Nephron (organoid): ENCODE results near the gene PLCL2.
"Not testable (repeated sequence)": the region's sequence is repeated elsewhere in the genome, so short reads cannot be mapped to it uniquely, and the experiment has no call there.

ENCODE experiments used
- H3K27ac Mint-ChIP-seq, 3 experiments: 2 replicates each; pipeline ENCODE4 v1.8.0; 2020; ENCODE audit warnings: mixed read lengths in 3 of 3, mild to moderate bottlenecking in 2 of 3, moderate library complexity in 1 of 3
- H3K27me3 Mint-ChIP-seq: 2 replicates; pipeline ENCODE4 v1.8.0; 2021; ENCODE audit warnings: low read depth, mild to moderate bottlenecking, moderate library complexity, mixed read lengths
- H3K36me3 Mint-ChIP-seq: 2 replicates; pipeline ENCODE4 v1.8.0; 2020; ENCODE audit warnings: low read depth, mixed read lengths
- H3K4me1 Mint-ChIP-seq: 2 replicates; pipeline ENCODE4 v1.8.0; 2020; ENCODE audit warnings: mixed read lengths
- H3K4me3 Mint-ChIP-seq, 3 experiments: 2 replicates each; pipeline ENCODE4 v1.8.0; 2020; ENCODE audit warnings: mild to moderate bottlenecking in 3 of 3, mixed read lengths in 3 of 3, moderate library complexity in 2 of 3
- H3K9me3 Mint-ChIP-seq: 2 replicates; pipeline ENCODE4 v1.8.0; 2020; ENCODE audit warnings: mixed read lengths
- CTCF ChIP-seq, 3 experiments: fragments of 200-600 bp; sonication (generic); IDR thresholded peaks; one replicate each; pipeline ENCODE4 v1.5.0; 2021; ENCODE audit warnings: antibody characterized with exemption in 3 of 3; ENCODE audit not compliant: unreplicated experiment in 3 of 3

Gene PLCL2

GRCh38 chr3:16975083-16975482 is 90.3 kb downstream of the PLCL2 start:
- TF ChIP-seq CTCF (IDR thresholded peaks at IDR 0.05; ENCODE audit: unreplicated experiment in 3 of 3), result no peak
- Mint-ChIP-seq H3K27ac (no peak overlapping the region), H3K4me1 (no peaks in the 10 kb centered on the region), H3K4me3 (no peak overlapping the region), H3K9me3 (peaks cover 14% of the 10 kb centered on the region), H3K36me3 (peaks cover 14% of the 10 kb centered on the region), H3K27me3 (no peaks in the 10 kb centered on the region)

GRCh38 chr3:16978234-16978920 is 93.6 kb downstream of the PLCL2 start:
- Mint-ChIP-seq H3K4me1 (no peaks in the 10 kb centered on the region), H3K27ac (no peak overlapping the region)

DNA sequence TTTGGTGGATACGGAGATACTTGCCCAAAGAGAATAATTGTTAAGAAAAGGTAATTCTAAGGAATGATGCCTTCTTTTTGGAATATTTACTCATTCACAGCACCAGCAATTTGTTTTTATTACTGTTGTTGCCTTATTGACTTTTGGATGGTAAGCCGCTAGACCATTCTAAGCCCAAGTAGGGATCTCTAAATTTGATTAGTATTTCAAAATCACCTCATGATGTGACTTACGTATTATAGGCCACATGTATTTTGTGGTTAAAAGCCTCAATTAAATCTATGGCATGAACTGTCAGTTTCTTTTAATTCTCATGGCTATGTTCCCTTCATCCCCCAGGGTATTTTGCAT is 94.1 kb downstream of the PLCL2 start:
- TF ChIP-seq CTCF (IDR thresholded peaks at IDR 0.05; ENCODE audit: unreplicated experiment in 3 of 3), result no peak
- H3K27me3 Mint-ChIP-seq, result no peaks in the 10 kb centered on the region

More at GRCh38 chr3:16978234-16978920, 93.6 kb downstream of the PLCL2 start:
- peaks cover 31% of the 10 kb centered on the region for H3K36me3 Mint-ChIP-seq
- no peak for TF ChIP-seq CTCF (IDR thresholded peaks at IDR 0.05; ENCODE audit: unreplicated experiment in 3 of 3)
- H3K4me3 Mint-ChIP-seq, result no peak overlapping the region
- peaks cover 6% of the 10 kb centered on the region for H3K9me3 Mint-ChIP-seq
- no peaks in the 10 kb centered on the region for H3K27me3 Mint-ChIP-seq

GRCh38 chr3:16979769-16980515 is 95.2 kb downstream of the PLCL2 start:
- H3K9me3 Mint-ChIP-seq, H3K27ac Mint-ChIP-seq, H3K27me3 Mint-ChIP-seq: not testable (repeated sequence)

More for the DNA sequence above, 94.1 kb downstream of the PLCL2 start:
- peaks cover 6% of the 10 kb centered on the region for H3K9me3 Mint-ChIP-seq
- peaks cover 28% of the 10 kb centered on the region for H3K36me3 Mint-ChIP-seq
- H3K4me3 Mint-ChIP-seq, result no peak overlapping the region
- H3K27ac Mint-ChIP-seq, result no peak overlapping the region
- H3K4me1 Mint-ChIP-seq, result no peaks in the 10 kb centered on the region

GRCh38 chr3:16980526-16980925 is 95.8 kb downstream of the PLCL2 start:
- H3K9me3 Mint-ChIP-seq, H3K27me3 Mint-ChIP-seq, H3K4me1 Mint-ChIP-seq, H3K4me3 Mint-ChIP-seq, H3K27ac Mint-ChIP-seq: not testable (repeated sequence)
- peaks cover 26% of the 10 kb centered on the region for H3K36me3 Mint-ChIP-seq

More at GRCh38 chr3:16979769-16980515, 95.2 kb downstream of the PLCL2 start:
- H3K4me3 Mint-ChIP-seq, H3K4me1 Mint-ChIP-seq: not testable (repeated sequence)
- H3K36me3 Mint-ChIP-seq, result peaks cover 26% of the 10 kb centered on the region

DNA sequence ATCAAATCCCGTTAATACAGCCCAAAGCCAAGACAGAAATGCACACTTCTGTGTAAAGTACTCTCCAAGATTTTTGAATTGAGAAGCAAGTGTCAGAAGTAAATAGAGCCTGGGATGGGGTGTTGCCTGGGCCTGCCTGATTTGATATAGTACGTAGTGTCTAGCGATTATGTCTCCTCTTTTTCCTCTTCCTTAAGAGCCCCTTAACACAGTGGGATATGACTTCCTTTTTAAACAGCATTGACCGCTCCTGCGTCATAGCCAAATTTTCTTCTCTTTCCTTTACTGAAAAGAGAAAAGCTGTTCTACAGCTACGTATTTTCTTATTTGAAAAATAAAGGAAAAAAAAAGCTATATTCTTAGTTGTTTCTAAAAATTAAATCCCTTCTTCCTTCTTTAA is 97.7 kb downstream of the PLCL2 start:
- Mint-ChIP-seq H3K4me3 (no peak overlapping the region), H3K36me3 (peaks cover 26% of the 10 kb centered on the region), H3K9me3 (peaks cover 3% of the 10 kb centered on the region), H3K4me1 (no peaks in the 10 kb centered on the region), H3K27me3 (no peaks in the 10 kb centered on the region), H3K27ac (no peak overlapping the region)
- no peak for TF ChIP-seq CTCF (IDR thresholded peaks at IDR 0.05; ENCODE audit: unreplicated experiment in 3 of 3)

- no peak overlapping the region for H3K27ac Mint-ChIP-seq
- H3K4me3 Mint-ChIP-seq, result no peak overlapping the region
- H3K9me3 Mint-ChIP-seq, result peaks cover 3% of the 10 kb centered on the region
- no peaks in the 10 kb centered on the region for H3K4me1 Mint-ChIP-seq
- no peak for TF ChIP-seq CTCF (IDR thresholded peaks at IDR 0.05; ENCODE audit: unreplicated experiment in 3 of 3)
- no peaks in the 10 kb centered on the region for H3K27me3 Mint-ChIP-seq
- peaks cover 17% of the 10 kb centered on the region for H3K36me3 Mint-ChIP-seq
These were observed 100.9 kb downstream of the PLCL2 start for GRCh38 chr3:16985608-16986007.
